NCI-H1048 (cell line): Measurements from ENCODE around the gene SNAP25.

Experiments used
- DNase-seq: peaks from one replicate; lab custom pipeline; 2025; lab: John Stamatoyannopoulos, UW

Gene SNAP25

DNA sequence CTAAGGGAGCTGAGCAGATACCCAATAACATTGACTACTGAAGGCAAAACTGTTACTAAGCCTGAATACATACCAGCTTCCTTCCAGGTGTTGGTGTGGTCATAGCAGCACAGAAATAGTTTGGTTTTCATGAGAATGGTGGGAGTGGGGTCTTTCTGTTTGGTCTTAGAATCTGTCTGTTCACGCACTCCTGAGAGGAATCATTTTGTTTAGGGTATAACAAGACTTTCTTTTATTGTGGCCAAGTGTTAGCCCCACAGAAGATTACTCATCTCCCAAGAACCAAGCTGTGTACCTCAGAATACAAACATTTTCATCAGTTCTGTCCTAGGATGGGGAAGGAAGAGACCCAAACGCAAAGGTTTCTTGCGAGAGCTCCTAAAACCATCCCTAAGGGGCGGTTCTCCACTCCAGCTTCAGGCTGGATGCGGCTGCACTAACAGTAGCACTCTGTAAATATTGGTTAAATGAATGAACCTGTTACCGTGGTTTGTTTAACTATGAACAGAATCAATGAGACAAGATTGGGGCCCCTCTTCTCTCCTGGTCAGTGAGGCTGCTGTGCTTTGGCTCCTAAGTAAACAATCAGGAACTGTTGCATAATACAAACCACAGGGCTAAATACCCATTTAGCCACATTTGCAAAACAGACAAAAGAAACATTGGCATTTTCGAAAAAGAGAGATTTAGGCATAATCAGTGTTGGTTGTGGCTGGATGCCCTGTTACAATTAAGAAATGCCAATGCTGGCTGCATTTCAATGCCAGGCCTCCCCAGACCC is 44.9 kb downstream of the SNAP25 start:
- DNase-seq = no peak

GRCh38 chr20:10264166-10264558 is 45.5 kb downstream of the SNAP25 start:
- no peak for DNase-seq

- no peak for DNase-seq
These were observed 50.0 kb downstream of the SNAP25 start for GRCh38 chr20:10268636-10269035.

DNA sequence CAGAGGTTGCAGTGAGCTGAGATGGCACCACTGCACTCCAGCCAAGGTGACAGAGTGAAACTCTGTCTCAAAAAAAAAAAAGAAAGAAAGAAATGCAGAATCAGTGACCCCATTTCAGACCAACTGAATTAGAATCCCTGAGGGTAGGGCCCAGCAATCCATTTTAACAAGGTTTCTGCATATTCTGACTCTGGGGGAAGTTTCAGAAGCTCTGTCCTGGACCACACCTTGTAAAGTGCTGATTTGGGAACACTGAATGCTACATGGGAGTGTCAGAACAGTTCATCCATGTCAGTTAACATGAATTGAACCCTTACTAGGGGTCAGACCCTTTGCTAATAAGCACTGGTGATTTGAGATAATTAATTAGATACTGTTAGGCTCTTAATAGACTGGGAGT is 52.0 kb downstream of the SNAP25 start:
- no peak for DNase-seq

GRCh38 chr20:10271494-10272219 is 53.0 kb downstream of the SNAP25 start:
- no peak for DNase-seq

DNA sequence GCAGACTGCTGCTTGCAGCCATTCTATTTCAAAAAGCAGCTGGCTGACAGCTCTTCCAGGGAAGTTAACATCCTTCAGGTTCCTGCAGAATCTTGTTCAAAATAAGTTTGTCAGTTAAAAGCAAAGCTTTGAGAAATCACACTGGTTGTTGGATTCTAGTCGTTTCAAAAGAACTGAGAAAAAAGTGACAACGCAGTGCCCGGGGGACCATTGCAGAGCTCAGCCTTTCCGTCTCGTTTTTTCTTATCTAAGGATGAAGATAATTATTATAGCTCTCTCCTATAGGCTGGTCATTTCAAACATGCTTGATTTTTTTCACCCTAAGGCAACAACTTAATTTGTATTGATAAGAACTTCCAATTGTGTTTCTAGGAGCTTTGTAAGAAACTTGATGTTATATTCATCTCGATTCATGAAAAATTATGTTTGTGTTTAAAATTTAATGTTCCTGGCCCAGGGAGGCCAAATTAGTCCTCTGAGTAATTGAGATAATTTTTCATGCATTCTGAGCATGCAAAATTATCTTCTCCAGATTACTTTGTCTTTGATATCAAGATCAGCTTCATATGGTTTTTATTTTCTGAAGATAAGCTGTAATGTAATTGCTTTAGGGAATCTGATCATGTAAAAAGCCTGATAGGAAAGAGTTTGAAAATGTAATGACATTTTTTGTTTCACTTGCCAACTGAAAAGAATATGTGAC is 58.4 kb downstream of the SNAP25 start:
- no peak for DNase-seq

- DNase-seq = no peak
These were observed 59.0 kb downstream of the SNAP25 start for GRCh38 chr20:10277616-10278015.

DNA sequence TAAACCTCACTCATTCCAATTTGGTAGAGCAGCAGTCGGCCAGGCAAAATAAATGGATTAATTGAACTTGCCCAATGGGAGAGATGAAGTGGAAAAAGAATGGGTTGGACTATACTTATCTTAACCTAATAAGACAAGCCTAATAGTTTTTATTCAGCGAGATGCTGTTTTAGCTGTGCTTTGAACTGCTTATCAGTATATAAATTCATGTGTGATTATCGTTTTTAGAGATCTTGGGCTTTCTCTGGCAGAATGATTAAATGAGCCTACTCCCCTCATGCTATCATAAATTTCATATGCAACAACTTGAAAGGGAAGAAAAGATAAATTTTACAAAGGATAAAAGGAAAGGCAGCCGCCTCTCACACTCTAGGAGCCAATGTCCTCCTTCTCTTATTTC is 59.8 kb downstream of the SNAP25 start:
- no peak for DNase-seq

DNA sequence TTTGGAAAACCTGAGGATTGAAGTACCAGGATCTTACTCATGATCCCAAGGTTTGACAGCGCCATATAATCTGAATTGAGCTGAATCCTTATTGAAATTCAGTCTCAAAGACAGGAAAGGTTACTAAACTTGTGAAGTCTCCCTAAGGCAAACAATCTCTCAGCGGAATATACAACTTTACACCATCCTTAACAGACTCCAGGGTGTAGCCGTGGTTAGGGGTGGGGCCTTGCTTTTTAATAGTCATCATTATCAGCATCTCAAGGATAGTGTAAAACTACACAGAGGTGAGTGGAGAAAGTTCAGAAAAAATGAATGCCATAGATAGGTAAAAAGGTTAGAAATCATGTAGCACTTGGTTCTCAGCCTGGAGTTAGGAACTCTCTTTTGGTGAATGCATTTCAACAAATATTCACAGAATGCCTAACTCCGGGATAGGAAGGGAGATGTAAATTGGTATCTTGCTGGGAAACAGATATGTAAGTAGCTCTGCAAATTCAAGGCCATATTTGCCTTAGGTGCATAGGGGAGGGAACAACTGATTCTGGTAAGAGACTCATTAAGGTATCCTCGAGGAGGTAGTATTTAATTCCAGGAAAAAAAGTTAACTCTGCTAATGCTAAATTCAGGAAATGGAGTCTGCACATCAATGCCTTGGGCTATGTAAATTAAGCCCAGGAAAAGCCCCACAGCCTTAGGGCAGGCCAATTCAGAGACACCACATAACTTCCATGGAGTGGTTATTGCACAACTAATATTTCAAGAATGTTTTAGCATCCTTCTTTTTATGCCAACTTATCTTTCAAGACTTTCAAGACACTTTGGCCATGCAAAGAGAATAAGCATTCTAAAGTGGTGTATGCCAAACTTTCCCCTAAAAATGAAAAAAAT is 61.6 kb downstream of the SNAP25 start:
- no peak for DNase-seq

GRCh38 chr20:10281911-10282310 is 63.3 kb downstream of the SNAP25 start:
- no peak for DNase-seq

- no peak for DNase-seq
These were observed 64.4 kb downstream of the SNAP25 start for GRCh38 chr20:10282979-10283456.

- DNase-seq = no peak
These were observed 67.7 kb downstream of the SNAP25 start for GRCh38 chr20:10286356-10286755.

DNA sequence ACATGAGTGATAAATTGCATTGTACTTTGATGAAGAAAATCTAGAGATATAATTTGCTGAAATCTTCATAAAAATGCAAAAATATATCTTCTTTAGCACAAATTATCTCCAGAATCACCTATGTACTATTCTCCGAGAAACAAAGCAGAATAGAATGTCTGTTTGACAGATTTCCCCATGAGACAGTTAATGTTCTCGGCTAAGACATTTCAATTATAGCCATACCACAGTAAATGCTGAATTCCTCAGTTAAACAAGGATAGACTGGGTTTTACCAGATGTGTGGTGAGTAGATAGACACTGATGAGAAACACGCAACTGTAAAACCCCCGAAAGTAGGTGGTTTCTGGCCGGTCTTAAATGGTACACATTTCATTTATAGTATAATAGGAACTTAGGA is 69.8 kb downstream of the SNAP25 start:
- no peak for DNase-seq

DNA sequence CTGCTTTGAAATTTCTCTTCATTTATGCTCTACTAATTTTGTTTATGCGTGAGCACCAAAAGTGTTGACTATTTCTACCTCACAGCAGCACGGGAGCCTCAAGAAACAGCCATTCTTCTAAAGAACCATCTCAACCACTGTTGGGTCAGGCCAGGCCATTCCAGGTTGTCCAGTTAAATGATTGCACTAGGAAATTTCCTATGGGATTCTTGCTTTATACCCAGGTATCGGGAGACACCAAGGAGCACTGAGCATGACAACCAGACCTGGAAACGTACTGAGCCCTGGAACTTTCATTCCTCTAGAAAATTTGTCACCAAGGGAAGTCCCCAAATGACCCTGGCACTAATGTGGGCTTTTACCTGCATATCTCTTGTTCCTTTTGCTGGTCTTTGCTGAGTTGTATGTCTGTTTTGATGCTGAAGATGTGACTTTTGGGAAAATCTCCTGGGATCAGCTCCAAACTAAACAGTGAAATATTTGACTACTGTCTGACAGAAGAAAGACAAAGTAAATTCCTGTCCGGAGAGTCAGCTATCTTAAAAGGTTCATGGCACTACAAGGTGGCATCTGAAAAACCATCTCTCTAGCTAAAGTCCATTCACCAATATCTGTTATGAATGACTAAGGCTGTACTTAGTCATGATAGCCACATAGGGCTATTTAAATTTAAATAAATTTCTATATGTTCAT is 70.5 kb downstream of the SNAP25 start:
- DNase-seq = no peak

DNA sequence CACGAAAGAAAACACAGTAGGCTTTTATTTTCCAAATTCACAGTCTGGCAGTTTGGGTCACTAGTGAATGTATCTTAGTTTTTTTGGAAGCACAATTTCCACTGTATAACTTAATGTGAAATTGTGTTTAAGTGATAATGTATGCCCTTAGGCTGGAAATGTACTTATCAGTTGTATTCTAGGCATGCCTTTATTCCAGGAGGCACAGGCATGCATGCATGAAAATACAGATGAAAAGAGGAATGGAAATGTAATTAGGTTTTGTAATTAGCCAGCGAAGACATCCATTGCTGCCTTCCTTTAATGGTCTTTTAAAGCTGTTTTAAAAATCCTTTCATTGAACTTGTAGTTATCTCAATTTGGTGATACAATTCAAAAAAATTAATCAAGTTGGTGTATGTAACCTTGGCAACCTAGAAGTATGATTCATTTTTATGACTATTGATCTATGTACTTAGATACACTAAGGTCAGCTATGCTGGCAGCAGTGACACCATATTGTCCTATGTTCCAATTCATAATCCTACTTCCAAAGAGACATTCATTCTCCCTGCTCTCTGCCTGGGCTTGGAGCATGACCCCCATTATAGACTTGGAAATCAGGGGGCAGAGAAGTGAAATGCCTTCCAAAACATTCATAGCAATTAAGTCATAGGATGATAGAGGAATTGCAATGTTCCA is 73.1 kb downstream of the SNAP25 start:
- DNase-seq = no peak

DNA sequence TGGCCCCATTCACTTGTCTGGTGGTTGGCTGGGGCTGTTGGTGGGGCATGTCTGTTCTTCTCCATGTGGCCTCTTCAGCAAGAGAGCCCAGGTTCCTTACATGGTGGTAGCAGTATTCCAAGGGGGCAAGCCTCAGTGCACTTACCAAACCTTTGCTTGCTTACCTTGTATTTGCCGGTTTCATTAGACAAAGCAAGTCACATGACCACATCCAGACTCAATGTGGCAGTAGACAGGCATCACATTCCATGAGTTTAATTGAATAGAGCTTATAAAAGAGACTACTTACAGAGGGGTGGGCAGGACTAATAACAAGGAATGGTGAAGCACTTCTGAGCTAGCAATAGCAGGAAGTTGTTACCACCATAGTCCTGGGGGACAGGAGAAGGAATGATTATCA is 78.6 kb downstream of the SNAP25 start:
- DNase-seq = no peak

GRCh38 chr20:10297684-10298240 is 79.1 kb downstream of the SNAP25 start:
- DNase-seq = no peak

GRCh38 chr20:10300582-10301446 is 82.2 kb downstream of the SNAP25 start:
- no peak for DNase-seq

- DNase-seq = no peak
These were observed 85.2 kb downstream of the SNAP25 start for GRCh38 chr20:10303852-10304251.
